NCI-H2196 (cell line): ENCODE measurements around the gene ASXL2.

Experiments
- DNase-seq: peaks from one replicate; lab custom pipeline; 2025; ENCODE audit not compliant: unreplicated experiment; lab: John Stamatoyannopoulos, UW

Gene ASXL2

DNA sequence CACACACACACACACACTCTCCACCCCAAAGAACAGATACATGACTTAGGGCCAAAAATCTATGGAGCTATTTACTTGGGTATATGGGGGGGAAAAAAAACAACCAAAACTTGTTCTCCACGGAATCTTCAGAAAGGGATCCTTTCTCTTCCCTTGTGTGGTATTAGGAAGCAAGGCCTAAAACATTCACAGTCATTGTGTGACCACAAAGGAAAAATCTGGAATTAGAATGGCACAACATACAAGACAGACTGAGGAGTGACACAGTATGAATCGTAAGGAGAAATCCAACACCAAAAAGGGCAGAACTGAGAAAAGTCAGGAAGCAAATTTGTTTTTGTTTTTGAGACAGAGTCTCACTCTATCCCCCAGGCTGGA, 70.3 kb downstream of the ASXL2 start:
- DNase-seq = no peak

DNA sequence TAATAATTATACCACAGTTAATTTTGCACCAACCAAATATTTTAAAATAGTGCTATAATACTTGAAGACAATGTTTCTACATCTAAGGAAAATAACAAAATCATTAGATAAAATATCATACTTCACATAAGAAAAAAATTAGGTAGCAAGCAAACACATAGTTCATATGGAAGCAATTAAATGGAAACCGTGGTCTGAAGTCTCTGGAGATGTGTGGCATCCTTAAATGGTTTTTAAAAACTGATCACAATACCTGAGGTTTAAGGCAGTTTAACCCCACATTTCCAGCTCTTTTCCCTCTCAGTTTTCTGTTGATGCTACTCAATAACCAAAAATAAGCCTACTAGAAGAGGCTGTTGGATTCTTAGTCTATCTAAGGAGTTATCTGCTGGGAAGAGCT, 71.3 kb downstream of the ASXL2 start:
- no peak for DNase-seq

DNA sequence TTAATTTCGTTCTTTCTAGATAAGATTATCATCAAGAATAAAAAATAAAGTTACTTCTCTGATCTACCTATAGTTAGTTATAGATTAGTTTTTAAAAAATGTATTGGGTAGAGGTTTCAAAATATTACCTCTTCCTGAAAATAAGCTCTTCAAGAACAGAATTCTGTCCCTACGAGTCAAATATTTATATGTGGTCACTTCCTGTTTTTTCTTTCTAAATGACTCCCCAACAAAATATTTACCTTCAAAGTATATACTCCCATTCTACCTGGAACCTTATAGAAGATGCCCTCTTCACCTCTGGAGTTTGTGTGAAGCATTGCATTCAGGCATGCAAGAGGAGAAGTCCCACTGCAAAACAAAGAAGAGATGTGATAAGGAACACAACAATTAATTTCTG, 72.3 kb downstream of the ASXL2 start:
- no peak for DNase-seq

DNA sequence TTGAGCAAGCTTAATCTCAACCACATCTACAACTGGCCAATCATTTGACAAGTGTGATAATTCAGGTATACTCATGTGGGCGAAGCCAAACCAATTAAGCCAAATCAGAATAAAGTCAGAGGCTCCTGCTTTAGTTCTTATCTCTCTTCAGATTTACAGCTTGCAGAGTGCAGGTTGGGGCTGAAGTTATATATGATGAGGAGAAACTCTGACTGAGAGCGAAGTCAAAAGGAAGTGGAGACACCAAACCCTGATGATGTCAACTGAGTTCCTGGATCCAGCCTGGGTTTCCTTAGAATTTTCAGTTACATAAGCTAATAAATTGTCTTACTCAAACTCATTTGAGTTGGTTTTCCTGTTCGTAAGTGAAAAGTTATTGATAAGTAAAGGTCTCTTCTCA, 73.9 kb downstream of the ASXL2 start:
- DNase-seq = no peak

DNA sequence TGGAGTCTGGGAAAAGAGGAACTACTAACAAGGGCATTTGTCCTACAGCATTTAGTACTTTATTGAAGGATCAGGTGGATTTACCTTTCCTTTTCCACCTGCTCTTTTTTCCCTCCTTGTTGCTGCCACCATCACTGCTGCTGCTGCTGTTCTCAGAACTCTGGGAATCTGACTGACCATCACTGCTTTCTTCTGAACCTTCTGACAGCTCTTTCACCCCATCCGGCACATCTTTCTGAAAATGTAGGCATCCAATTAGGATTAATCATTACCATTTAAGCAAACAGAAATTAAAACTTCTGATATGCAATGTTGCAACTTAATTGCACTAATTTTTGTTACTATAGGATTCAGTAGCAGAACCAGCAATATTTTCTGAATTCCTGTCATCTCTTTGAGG, 79.0 kb downstream of the ASXL2 start:
- no peak for DNase-seq

DNA sequence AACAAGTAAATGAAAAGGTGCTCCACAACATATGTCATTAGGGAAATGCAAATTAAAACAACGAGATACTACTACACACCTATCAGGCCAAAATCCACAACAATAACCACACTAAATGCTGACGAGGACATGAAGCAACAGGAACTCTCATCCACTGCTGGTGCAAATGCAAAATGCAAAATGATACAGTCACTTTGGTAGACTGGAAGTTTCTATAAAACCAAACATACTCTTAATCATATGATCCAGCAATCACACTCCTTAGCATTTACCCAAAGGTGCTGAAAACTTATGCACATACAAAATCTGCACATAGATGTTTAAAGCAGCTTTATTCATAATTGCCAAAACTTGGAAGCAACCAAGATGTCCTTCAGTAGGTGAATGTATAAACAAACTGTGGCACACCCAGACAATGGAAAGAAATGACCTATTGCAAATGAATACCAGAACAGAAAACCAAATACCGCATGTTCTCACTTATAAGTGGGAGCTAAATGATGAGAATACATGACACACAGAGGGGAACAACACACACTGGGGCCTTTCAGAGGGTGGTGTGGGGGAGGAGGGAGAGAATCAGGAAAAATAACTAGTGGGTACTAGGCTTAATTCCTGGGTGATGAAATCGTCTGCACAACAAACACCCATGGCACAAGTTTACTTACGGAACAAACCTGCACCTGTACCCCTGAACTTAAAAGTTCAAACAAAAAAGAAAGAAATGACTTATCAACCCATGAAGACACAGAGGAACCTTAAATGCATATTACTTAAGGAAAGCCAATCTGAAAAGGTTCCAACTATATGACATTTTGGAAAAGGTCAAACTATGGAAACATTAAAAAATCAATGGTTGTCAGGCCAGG, 80.4 kb downstream of the ASXL2 start:
- no peak for DNase-seq

DNA sequence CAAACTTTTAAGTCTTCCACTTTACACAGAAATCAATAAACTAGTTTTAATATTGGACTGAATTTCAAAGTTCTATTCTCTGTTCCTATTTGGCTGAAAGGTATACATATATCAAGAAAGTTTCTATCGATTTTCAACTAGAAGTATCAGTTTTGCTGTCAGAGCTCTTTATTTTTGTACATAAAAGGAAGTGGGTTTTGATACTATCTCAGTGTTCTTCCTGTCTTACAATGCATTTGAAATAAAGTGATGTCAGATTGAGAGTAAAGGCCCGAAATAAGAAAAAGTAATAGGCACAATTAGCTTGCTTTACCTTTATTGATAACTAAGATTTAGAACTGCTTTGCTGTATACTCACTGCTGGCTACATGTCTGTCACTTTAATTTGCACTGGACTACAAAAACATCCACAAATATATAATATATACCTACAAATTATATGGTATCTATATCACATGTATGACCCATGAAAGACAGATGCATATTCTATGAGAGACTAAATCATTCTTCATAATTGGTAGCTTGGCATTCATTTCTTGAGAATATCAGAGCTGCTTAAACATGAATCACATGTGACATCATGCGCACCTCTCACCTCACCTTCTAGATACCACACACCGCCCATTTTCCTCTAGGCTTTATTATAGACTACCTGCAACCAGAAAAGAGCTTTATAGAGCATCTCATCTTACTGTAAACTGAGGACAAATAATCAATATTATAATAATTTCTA, 83.6 kb downstream of the ASXL2 start:
- no peak for DNase-seq

DNA sequence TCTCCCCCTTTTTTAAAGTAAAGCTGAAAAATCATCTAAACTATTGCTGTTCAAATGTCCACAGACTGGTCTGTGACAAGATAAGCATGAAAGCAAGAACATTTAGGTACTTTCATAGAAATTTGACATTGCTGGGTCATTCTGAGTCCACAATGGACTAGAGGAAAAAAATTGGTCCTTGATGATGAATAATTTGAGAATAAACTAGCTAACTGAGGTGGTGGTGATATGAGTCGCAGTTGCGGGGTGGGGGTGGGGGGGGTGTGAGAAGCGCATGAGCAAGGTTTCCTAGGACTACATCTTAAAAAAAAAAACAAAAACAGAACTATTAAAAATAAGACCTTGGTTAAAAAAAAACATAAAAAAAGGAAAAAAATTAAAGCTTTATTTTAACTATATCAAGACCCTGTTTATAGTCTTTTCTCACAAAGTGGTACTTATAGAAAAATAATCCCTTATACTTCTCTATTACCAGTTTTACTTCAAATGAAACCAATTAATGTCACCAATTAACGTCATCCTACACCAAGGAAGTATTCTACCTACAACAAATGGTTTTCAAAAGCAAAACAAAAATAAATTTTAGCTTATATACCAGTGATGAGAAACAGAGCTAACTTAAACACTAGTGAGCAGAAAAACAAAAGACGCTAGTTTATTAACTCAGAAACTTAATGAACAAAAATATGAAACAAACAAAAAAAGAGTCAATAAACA, 88.1 kb downstream of the ASXL2 start:
- no peak for DNase-seq

DNA sequence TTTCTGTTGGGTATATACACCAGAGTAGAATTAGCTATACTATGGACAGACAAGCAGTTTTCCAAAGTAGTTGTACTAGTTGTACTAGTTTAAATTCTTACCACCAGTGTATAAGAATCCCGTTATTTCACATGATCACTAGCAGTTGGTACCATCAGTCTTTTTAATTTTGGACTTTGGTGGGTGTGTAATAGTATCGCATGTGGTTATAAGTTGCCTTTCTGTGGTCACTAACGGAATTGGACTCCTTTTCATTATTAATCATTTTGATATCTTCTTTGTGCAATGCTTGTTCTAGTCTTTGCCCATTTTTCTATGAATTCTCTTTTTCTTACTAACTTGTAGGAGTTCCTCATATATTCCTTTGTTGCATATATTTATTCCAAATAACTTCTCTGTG, 89.8 kb downstream of the ASXL2 start:
- DNase-seq = no peak

DNA sequence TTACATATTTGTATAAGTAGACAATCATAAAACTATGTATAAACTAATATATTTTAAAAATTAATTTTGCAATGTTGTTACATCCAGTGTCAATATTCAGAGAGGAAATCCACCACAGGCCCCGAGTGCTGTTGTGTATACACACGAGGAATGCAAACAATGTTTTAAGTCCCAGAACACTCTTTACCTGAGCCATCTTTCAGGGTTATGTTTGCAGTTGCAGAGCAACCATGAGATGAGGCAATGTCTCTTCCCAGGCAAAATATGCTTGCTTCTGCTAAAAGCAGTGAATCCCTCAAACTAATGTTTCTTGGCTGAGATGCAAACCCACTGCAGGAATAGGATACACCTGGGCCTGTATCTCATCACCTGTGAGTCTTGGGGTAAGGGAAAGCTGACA, 91.3 kb downstream of the ASXL2 start:
- DNase-seq = no peak

DNA sequence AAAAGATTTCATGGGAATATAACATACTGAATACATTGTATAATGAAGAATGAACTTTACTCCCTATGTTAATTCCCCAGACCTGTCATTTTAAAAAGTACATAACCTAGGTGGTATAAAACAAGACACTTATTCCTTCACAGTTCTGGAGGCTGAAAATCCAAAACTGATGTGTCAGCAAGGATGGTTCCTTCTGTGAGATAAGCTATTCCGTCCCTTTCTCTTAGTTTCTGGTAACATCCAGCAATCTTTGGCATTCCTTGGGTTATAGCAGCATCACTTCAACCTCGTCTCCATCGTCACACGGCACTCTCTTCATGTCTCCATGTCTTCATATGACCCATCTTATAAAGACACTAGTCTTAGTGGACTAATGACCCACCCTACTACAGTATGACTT, 93.9 kb downstream of the ASXL2 start:
- no peak for DNase-seq

DNA sequence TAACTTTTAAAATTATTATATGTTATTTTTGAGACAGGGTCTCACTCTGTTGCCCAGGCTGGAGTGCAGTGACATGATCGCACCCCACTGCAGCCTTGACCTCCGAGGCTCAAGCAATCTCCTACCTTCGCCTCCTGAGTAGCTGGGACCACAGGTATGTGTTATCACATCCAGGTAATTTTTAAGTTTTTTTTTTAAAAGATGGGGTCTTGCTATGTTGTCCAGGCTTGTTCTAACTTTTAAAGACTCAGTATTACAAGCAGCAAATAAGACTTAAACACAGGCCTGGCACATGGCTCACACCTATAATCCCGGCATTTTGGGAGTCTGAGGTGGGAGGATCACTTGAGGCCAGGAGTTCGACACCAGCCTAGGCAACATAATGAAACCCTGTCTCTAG, 101.2 kb downstream of the ASXL2 start:
- no peak for DNase-seq

DNA sequence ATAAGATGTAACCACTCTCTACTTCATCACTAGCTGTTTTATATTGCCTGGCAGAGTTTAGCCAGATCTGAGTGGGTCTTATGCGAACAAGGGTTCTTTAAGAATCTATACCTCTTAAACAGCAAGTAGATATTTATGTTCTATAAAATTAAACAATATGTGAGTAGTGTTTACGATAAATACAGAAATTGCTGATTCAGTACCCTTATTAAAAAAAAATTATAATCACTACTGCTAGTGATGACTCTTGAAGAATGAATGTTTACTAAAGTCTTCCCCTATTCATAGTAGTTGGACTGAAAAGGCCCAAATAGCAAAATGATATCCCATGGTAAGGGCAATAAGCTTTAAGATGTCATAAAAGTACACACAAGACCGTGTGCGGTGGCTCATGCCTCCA, 106.2 kb downstream of the ASXL2 start:
- DNase-seq = no peak

DNA sequence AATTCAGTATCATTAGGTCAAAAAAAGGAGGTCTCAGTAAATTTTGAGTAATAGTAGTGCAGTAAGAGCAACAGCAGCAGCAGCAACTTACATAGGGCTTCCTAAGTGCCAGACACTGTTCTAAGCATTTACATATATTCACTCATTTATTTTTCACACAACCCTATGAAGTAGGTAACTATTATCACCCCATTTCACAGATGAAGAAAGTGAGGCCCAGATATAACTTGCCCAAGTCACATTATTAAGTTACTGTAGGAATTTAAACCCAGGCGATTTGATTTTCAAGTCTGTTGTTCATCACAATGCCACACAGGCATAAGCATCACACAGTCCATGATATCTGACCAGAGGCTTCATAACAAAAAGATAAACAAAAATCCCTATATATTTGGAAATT, 114.7 kb downstream of the ASXL2 start:
- no peak for DNase-seq

DNA sequence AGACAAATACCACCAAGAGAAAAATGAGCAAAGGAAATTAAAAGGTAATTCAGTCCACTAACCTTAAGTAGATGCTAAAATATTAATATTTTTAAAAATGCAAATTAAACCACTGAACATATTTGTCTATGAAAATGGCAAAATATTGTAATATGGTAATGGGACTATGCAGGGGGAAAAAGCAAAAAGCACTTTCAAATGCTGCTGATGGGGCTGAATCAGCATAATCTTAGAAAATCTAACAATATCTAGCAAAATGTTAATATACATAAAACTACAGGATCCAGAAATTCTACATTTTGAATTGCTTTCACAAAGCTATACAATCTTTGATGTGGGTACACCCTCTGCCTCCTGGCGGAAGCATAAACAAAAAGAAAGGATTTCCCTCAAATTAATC, 118.0 kb downstream of the ASXL2 start:
- no peak for DNase-seq

DNA sequence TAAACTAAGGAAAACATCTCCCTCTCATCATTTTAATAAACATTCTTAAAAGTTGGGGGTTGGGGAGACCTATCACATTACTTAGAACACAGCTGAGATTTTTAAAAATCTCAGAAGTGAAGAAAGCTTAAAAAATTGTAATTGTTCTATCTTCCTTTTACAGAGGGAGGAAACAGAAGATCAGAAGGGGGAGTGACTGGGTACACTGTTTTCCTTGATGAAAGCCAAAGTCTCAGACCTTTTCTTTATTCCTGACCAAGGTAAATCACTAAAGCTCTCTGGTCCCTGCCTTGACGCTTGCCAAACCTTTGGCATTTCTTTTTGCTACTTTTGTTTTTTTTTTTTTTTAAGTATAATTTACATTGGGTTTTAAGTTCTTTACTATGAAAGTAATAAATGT, 119.9 kb downstream of the ASXL2 start:
- no peak for DNase-seq

DNA sequence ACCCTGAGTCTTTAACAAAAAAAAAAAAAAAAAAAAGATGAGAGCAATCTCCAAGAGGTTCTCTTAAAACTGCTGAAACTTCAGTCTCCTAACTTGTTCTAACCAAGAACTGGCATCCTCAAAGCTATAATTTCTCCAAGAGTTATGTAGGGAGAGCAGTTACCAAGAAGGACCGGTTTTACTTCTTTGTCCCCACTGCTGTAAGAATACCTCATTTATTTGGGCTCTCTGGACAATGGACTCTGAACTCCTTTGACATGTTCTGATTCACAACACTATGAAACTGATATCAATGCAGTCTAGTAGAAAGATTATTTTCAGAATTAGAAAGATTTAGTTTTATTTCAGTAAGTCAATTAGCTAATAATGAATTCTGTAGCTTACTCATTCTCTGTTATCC, 120.4 kb downstream of the ASXL2 start:
- no peak for DNase-seq

DNA sequence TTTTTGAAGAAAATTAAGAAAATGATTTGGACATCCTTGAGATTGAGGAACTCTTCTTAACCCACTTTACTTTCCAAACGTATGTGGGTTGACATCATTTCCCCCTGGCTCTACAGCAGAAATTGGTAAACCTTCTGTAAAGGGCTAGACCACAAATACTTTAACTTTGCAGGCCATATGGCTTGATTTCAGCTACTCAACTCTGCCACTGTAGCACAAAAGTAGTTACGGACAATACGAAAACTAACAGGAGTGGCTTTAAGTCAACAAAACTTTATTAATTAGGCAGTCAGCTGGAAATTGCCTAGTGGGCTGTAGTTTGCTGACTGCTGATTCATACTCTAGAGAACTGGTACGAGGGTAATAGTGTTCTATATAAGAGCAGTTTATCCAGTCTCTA, 121.8 kb downstream of the ASXL2 start:
- DNase-seq = no peak

DNA sequence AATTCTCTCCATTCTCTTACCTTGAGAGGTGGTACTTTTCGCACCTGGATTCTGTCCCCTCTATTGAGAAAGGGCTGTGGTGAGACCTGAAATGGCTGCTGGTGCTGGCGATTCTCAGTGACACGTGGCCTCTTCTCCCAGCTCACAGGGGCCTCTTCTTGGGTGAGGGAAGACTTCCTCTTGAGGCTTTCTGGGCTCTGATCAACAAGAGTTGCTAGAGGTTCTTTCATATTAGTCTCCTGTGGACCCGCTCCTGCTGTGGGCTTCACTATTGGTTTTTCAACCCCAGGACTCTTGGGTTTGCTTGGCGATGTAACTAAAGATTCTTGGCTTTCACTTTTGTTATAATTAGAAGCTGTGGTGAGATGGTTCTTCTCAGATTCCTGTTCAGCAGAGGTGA, 128.6 kb downstream of the ASXL2 start:
- no peak for DNase-seq

DNA sequence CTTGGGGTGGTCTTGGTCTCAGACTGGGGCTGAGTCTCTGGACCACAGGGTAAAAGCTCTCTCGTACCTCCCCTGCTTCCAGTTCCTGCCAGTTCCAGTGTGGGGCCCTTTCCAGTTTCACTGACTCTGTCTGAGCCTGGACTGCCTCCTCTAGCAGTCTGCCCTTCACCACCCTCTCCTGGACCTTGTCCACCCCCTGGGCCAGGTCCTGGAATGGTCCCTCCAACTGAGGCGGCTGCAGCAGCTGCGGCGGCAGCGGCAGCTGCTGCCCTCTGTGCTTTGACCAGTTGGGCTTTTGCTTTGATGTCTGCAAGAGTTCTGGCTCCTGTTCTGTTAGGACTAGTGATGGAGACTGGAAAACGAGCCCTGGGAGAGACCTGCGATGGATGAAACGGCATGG, 134.2 kb downstream of the ASXL2 start:
- DNase-seq = no peak

DNA sequence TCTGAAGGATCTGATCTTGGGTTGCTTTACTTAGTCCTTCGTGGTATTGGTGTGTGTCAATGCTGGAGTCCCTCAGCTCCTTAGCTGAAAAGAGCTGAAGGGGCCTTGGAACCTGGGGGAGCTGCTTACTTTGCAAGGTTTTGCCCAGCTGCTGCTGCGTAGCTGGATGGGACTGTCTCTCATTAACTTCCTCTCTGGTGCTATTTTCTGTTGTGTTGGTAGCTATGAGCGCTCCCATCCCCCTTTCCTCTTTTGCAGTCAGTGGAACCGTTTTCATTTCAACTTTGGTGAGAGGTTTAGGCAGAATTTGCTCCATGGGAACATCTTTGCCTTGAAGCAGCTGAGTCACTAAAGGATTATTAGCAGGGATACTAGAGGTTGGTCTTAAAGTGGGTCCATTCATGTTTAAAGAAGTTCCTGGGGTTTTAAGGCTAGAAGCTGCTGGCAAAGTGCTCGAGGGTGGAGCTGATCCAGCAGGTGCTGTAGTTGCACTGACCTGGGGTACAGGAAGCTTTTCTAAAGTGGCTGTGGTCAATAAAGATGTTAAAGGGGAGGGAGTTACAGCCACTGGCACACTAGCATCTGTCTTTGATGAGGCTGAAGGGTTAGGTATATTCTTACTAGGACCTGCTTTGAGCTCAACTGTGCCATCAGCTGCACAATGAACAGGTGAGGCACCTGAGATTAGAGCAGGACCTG, 135.0 kb downstream of the ASXL2 start:
- no peak for DNase-seq
